Pancreas (tissue), 10 donors: ENCODE measurements around the gene PAX9. TPM values are rescaled to one million over a fixed set of nuclear protein-coding genes. Genes with fewer than 3 reads are reported as not detected.

Source experiments
- ATAC-seq, 4 donors: fragments of 200-7000 bp; cut with Tn5 transposase; one replicate each; pipeline versions ENCODE4 v1.8.0 to v1.9.1; 2020; ENCODE audit warnings: mild to moderate bottlenecking in 4 of 4, moderate library complexity in 4 of 4
- DNase-seq, 6 donors: peaks; one replicate each; pipeline ENCODE4 v3.0.0-alpha.2; 2020
- FAIRE-seq: peaks from 2 replicates; lab custom pipeline; 2012; peaks lifted over from hg19 to GRCh38; lab: Jason Lieb, UNC
- H3K27ac ChIP-seq, 4 donors: fragments of 200-600 bp; sonication (generic); 1 replicate in 3 of 4; 2 replicates in 1 of 4; pipeline versions ENCODE4 v1.5.0 to v1.8.0; 2020
- H3K27me3 ChIP-seq, 4 donors: fragments of 200-600 bp; one replicate each; pipeline ENCODE4 v1.8.0; 2021
- H3K36me3 ChIP-seq, 3 donors: fragments of 200-600 bp; sonication (generic) in 1 of 3; one replicate each; pipeline versions ENCODE4 v1.5.0 to v1.8.0; 2020 to 2021
- H3K4me1 ChIP-seq, 3 donors: fragments of 200-600 bp; one replicate each; pipeline ENCODE4 v1.8.0; 2021
- H3K4me3 ChIP-seq, 4 donors: fragments of 200-600 bp; sonication (generic) in 2 of 4; one replicate each; pipeline versions ENCODE4 v1.5.0 to v1.8.0; 2020 to 2021
- H3K9me3 ChIP-seq, 4 donors: fragments of 200-600 bp; one replicate each; pipeline ENCODE4 v1.8.0; 2021
- WGBS, 2 donors: extraction: QIAGEN DNeasy Blood & Tissue Kit; methylation state at CpG; one replicate each; pipeline ENCODE4 v1.1.7; 2013; 5-methylcytosine and 5-hydroxymethylcytosine counted together
- intact Hi-C, 3 donors: fragments of 100-400 bp; cut with DNase I; formaldehyde crosslinking; loops; one replicate each; pipeline versions ENCODE4 v1.11.1 to v1.14.2; 2022
- polyA plus RNA-seq, 2 donors: library from polyadenylated mRNA; stranded (reverse); fragments of 200-250 nt; gene quantifications; one replicate each; pipeline ENCODE4 v1.2.3, GENCODE V29; 2013
- total RNA-seq, 6 donors: library from RNA; stranded (reverse); fragmentation: NEBNext Ultra II Directional in 4 of 6; extraction: Animal tissue kit (Norgen Biotek cat#: 25700) in 4 of 6; gene quantifications; one replicate each; pipeline versions ENCODE4 v1.2.1 to v1.2.4, GENCODE V29; 2021 to 2023
- TF ChIP-seq, protein P1 (sequence below), 4 donors: fragments of 200-600 bp; sonication (generic) in 3 of 4; IDR thresholded peaks; one replicate each; pipeline versions ENCODE4 v1.5.0 to v1.8.0; 2021; ENCODE audit warnings: antibody characterized with exemption in 4 of 4
- donor health status: healthy with polysubstance abuse.
- donor health status: DM: no; HTN: no; CAD: no; lungs with moderate emphysema.
- donor health status: DM: no; HTN: no; CAD: no.
- donor health status: control.
- donor health status: control.
- donor health status: Bipolar disorder and iron deficiency.
- donor health status: DM: yes; HTN: yes; CAD: no.
- donor health status: DM: no; HTN: no; CAD: no.
- donor health status: DM: no; HTN: no; CAD: no.
- donor health status: DM: yes; HTN: yes; CAD: no.

Gene PAX9
- total and polyA plus RNA-seq, 8 donors = 0.04 to 0.23 (median 0.16) TPM; not detected in 4

DNA sequence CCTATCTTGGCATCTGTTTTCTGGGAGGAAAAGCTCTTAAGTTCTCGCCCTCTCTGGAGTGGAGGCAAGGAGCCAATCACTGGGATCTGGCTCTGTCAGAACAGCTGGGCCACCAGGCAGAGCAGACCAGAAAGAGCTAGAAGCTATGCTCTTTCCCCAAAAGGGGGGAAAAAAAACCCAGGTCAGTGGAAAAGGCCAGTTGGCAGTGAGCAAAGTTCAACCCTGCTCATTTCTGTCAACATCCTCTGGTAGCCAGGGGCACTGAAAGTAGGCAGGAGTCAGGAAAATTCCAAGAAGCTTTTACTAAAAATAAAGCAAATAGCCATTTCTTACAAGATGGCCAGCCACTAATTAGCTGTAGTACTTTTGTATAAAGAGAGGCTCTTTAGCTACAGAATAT lies 36.6 kb upstream of the PAX9 start:
- FAIRE-seq (no peak), DNase-seq (no peak), ATAC-seq (no peak)
- Histone ChIP-seq H3K4me1 (no peaks in the 10 kb centered on the region), H3K36me3 (no peaks in the 10 kb centered on the region), H3K27me3 (no peaks in the 10 kb centered on the region), H3K4me3 (no peak overlapping the region), H3K9me3 (no peaks in the 10 kb centered on the region), H3K27ac (no peak overlapping the region)
- TF ChIP-seq, protein P1, sequence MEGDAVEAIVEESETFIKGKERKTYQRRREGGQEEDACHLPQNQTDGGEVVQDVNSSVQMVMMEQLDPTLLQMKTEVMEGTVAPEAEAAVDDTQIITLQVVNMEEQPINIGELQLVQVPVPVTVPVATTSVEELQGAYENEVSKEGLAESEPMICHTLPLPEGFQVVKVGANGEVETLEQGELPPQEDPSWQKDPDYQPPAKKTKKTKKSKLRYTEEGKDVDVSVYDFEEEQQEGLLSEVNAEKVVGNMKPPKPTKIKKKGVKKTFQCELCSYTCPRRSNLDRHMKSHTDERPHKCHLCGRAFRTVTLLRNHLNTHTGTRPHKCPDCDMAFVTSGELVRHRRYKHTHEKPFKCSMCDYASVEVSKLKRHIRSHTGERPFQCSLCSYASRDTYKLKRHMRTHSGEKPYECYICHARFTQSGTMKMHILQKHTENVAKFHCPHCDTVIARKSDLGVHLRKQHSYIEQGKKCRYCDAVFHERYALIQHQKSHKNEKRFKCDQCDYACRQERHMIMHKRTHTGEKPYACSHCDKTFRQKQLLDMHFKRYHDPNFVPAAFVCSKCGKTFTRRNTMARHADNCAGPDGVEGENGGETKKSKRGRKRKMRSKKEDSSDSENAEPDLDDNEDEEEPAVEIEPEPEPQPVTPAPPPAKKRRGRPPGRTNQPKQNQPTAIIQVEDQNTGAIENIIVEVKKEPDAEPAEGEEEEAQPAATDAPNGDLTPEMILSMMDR (IDR thresholded peaks at IDR 0.05) = no peak
- 80 to 83% methylated on average over 1 of the region's 1 CpG for WGBS, 2 donors
- intact Hi-C loops = no loop called here

DNA sequence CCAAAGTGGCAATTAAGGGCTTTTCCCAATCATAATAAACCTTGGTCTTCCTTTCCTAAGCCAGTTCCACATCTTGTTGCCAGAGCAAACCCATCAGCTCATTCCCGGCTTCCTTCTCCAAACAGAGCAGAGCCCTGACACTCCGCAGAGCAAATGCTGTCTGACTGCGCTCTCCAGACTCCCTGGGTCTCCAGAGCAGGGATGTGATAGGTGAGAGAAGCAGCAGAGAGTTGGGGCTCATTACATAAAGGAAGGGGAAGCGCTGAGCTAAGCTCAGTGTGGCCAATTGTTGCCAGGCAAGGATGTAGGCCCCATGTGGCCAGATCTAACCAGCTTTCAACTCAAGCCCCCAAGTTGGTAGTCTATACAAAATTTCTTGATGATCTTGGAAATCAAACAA lies 36.2 kb upstream of the PAX9 start:
- H3K27ac ChIP-seq = no peak overlapping the region
- no peak overlapping the region for H3K4me3 ChIP-seq
- WGBS, 2 donors = 50 to 67% methylated on average over 4 of the region's 4 CpGs
- ATAC-seq (no peak), DNase-seq (no peak), FAIRE-seq (no peak)
- H3K36me3 ChIP-seq = no peaks in the 10 kb centered on the region
- TF ChIP-seq, protein P1 (IDR thresholded peaks at IDR 0.05) = no peak
- H3K4me1 ChIP-seq = no peaks in the 10 kb centered on the region
- intact Hi-C loops = no loop called here
- H3K9me3 ChIP-seq = no peaks in the 10 kb centered on the region
- H3K27me3 ChIP-seq = no peaks in the 10 kb centered on the region

DNA sequence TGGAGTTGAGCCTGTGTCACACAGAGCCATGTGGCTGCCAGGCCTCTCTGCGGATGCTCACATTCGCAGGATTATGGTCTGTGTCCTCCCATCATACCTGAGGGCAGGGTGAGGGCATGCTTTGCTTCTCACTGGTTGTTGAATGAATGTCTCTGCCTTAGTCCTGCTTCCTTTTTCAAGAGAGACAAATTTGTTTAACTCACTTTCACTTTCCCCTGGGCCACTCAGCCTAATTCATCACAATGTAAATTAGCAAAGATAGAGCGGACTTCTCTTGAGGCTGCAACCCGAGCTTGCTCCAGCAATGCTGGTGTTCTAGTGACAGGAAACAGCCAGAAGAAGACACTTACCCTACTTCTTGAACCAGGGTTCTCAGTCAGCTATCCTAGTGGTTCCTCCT lies 35.5 kb upstream of the PAX9 start:
- TF ChIP-seq, protein P1 (IDR thresholded peaks at IDR 0.05) = no peak
- Histone ChIP-seq H3K9me3 (no peaks in the 10 kb centered on the region), H3K4me3 (no peak overlapping the region), H3K27ac (no peak overlapping the region), H3K4me1 (no peaks in the 10 kb centered on the region), H3K27me3 (no peaks in the 10 kb centered on the region), H3K36me3 (no peaks in the 10 kb centered on the region)
- DNase-seq = no peak
- no peak for FAIRE-seq
- ATAC-seq = no peak
- intact Hi-C loops = no loop called here
- 57 to 59% methylated on average over 4 of the region's 4 CpGs for WGBS, 2 donors

DNA sequence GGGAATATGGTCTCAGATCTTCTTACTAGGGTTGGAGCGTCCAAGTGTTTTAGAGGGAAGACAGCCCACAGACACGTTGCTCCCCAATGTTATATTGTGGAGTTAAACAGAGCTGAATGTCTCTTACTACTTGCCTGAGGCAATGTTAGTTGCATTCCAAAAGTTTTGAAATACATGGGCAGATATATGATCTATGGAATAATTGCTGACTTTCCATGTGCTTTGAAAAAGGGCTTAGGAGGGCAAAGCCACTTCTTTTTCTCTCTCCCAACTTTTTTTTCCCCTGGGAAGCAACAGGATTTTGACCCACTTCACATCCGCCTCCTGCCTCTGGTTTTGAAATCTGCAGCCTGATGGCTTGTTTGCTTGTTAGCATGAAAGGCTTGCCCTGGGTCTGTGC lies 33.7 kb upstream of the PAX9 start:
- no peak for FAIRE-seq
- H3K27ac ChIP-seq = no peak overlapping the region
- WGBS, 2 donors = 53 to 56% methylated on average over 3 of the region's 3 CpGs
- H3K4me1 ChIP-seq = no peaks in the 10 kb centered on the region
- intact Hi-C loops = no loop called here
- peaks cover 0 to 4% (median 0%) of the 10 kb centered on the region in 4 donors for H3K27me3 ChIP-seq
- no peak for ATAC-seq
- TF ChIP-seq, protein P1 (IDR thresholded peaks at IDR 0.05) = no peak
- DNase-seq = no peak
- H3K9me3 ChIP-seq = no peaks in the 10 kb centered on the region
- no peak overlapping the region for H3K4me3 ChIP-seq
- H3K36me3 ChIP-seq = no peaks in the 10 kb centered on the region

DNA sequence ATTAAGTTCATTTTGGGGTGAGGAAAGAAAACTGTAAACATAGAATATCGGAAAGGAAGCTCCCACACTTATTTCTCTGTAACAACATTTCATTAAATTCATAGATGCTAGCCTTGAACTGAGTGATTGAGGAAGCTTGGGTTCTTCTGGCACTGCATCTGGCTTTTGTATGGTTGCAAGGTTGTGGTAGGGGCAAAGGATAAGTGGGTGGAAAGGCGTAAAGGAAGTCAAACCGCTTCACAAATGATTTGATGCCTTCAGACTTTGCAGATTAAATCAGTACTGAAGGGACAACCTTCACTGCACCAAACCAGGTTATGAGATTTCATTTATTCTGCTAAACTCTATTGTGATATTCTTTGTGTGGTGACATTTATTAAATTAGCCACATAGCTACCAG lies 28.1 kb upstream of the PAX9 start:
- H3K27me3 ChIP-seq = peaks cover 0 to 5% (median 2%) of the 10 kb centered on the region in 4 donors
- no peak overlapping the region for H3K27ac ChIP-seq
- H3K4me1 ChIP-seq = no peaks in the 10 kb centered on the region
- H3K9me3 ChIP-seq = no peaks in the 10 kb centered on the region
- intact Hi-C loops = no loop called here
- WGBS, 2 donors = 66 to 73% methylated on average over 3 of the region's 3 CpGs
- ATAC-seq (no peak), DNase-seq (no peak), FAIRE-seq (no peak)
- TF ChIP-seq, protein P1 (IDR thresholded peaks at IDR 0.05) = no peak
- no peaks in the 10 kb centered on the region for H3K36me3 ChIP-seq
- H3K4me3 ChIP-seq = no peak overlapping the region
